Natural killer cell (primary cell): ENCODE results near the gene CASP9. TPM values are rescaled to one million over a fixed set of nuclear protein-coding genes. Genes with fewer than 3 reads are reported as not detected.
"Not testable (repeated sequence)": the region's sequence is repeated elsewhere in the genome, so short reads cannot be mapped to it uniquely, and the experiment has no call there.

Experiments used
- ATAC-seq, 3 donors: fragments of 150-1000 bp in 2 of 3; fragments of 200-7000 bp in 1 of 3; cut with Tn5 transposase; 1 replicate in 1 of 3; 2 replicates in 2 of 3; pipeline ENCODE4 v1.10.0; 2021; ENCODE audit warnings: mild to moderate bottlenecking in 2 of 3, moderate library complexity in 2 of 3
- DNase-seq, 2 donors: peaks; one replicate each; pipeline versions ENCODE4 v3.0.0 to v3.0.0-alpha.2; 2013 to 2021; ENCODE audit warnings: mixed read lengths in 1 of 2
- H3K27ac ChIP-seq: one replicate; pipeline ENCODE4 v1.5.1; 2013; ENCODE audit warnings: mild to moderate bottlenecking, low read length
- H3K27me3 ChIP-seq: one replicate; pipeline ENCODE4 v1.6.1; 2013; ENCODE audit warnings: low read length; ENCODE audit not compliant: control insufficient read depth, insufficient read depth
- H3K36me3 ChIP-seq: one replicate; pipeline ENCODE4 v1.6.1; 2013; ENCODE audit warnings: low read length; ENCODE audit not compliant: control insufficient read depth, insufficient read depth
- H3K4me1 ChIP-seq: one replicate; pipeline ENCODE4 v1.6.1; 2013; ENCODE audit warnings: low read length; ENCODE audit not compliant: control insufficient read depth, insufficient read depth
- H3K4me3 ChIP-seq: one replicate; pipeline ENCODE4 v1.5.1; 2013; ENCODE audit warnings: low read length
- H3K9me3 ChIP-seq: one replicate; pipeline ENCODE4 v1.6.1; 2013; ENCODE audit warnings: low read length; ENCODE audit not compliant: control insufficient read depth, insufficient read depth
- H3K27ac Mint-ChIP-seq, 2 donors: one replicate each; pipeline ENCODE4 v1.8.0; 2022; ENCODE audit warnings: mild to moderate bottlenecking in 2 of 2, mixed read lengths in 2 of 2, moderate library complexity in 1 of 2
- H3K27me3 Mint-ChIP-seq, 2 donors: one replicate each; pipeline ENCODE4 v1.8.0; 2022; ENCODE audit warnings: low read depth in 2 of 2, mixed read lengths in 2 of 2
- H3K36me3 Mint-ChIP-seq: one replicate; pipeline ENCODE4 v1.8.0; 2022; ENCODE audit warnings: mixed read lengths
- H3K4me1 Mint-ChIP-seq, 2 donors: one replicate each; pipeline ENCODE4 v1.8.0; 2022; ENCODE audit warnings: mixed read lengths in 2 of 2
- H3K4me3 Mint-ChIP-seq: one replicate; pipeline ENCODE4 v1.8.0; 2022; ENCODE audit warnings: mild to moderate bottlenecking, moderate library complexity, mixed read lengths
- H3K9me3 Mint-ChIP-seq, 2 donors: one replicate each; pipeline ENCODE4 v1.8.0; 2022; ENCODE audit warnings: mixed read lengths in 2 of 2
- WGBS: methylation state at CpG from one replicate; pipeline ENCODE4 v1.1.7; 2013; ENCODE audit warnings: missing lambda C conversion rate; ENCODE audit not compliant: insufficient coverage; 5-methylcytosine and 5-hydroxymethylcytosine counted together
- intact Hi-C: fragments of 100-400 bp; cut with micrococcal nuclease; formaldehyde crosslinking; loops from one replicate; pipeline ENCODE4 v1.14.2; 2022
- total RNA-seq, 4 donors: library from RNA; stranded (reverse); fragments of 120-200 nt in 1 of 4; gene quantifications; one replicate each; pipeline versions ENCODE4 v1.2.3 to v1.2.4, GENCODE V29; 2013 to 2022
- TF ChIP-seq, protein P1 (sequence below): fragments of 200-600 bp; IDR thresholded peaks from one replicate; pipeline ENCODE4 v1.8.0; 2022; ENCODE audit warnings: antibody characterized with exemption

The CASP9 gene
- total RNA-seq, 3 donors from 2014 or later (not counting 1 experiment from before 2014, with no cell fraction given): 13.4 to 20.5 (median 13.5) TPM

DNA sequence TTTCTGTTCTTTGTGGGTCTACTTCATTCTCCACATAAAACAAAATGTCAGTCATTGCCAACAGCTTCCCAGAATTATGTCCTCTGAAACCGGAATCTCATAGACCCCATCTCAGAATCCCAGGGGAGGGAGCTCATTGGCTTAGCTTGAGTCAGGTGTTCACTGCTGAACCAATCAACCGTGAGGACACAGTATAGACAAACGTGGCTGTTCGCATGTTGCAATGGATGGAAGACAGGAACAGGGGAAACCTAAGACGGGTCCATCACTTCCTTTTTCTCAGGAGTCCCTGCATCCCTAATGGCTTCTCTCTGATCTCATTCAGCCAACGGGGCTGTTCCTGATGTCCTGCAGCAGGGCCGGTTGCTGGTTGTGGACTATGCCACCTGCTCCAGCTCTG, 58.3 kb downstream of the CASP9 start:
- H3K36me3 ChIP-seq: no peaks in the 10 kb centered on the region
- Mint-ChIP-seq H3K36me3 (no peaks in the 10 kb centered on the region), H3K9me3 (no peaks in the 10 kb centered on the region), H3K4me1 (no peaks in the 10 kb centered on the region), H3K4me3 (no peak overlapping the region), H3K27me3 (no peaks in the 10 kb centered on the region), H3K27ac (no peak overlapping the region)
- H3K9me3 ChIP-seq: no peaks in the 10 kb centered on the region
- WGBS: 82% methylated on average over 7 of the region's 7 CpGs
- no peak for ATAC-seq
- intact Hi-C loops: no loop called here
- no peaks in the 10 kb centered on the region for H3K27me3 ChIP-seq
- no peak overlapping the region for H3K27ac ChIP-seq
- DNase-seq: no peak
- H3K4me3 ChIP-seq: no peak overlapping the region
- no peaks in the 10 kb centered on the region for H3K4me1 ChIP-seq
- TF ChIP-seq, protein P1, sequence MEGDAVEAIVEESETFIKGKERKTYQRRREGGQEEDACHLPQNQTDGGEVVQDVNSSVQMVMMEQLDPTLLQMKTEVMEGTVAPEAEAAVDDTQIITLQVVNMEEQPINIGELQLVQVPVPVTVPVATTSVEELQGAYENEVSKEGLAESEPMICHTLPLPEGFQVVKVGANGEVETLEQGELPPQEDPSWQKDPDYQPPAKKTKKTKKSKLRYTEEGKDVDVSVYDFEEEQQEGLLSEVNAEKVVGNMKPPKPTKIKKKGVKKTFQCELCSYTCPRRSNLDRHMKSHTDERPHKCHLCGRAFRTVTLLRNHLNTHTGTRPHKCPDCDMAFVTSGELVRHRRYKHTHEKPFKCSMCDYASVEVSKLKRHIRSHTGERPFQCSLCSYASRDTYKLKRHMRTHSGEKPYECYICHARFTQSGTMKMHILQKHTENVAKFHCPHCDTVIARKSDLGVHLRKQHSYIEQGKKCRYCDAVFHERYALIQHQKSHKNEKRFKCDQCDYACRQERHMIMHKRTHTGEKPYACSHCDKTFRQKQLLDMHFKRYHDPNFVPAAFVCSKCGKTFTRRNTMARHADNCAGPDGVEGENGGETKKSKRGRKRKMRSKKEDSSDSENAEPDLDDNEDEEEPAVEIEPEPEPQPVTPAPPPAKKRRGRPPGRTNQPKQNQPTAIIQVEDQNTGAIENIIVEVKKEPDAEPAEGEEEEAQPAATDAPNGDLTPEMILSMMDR: no peak

DNA sequence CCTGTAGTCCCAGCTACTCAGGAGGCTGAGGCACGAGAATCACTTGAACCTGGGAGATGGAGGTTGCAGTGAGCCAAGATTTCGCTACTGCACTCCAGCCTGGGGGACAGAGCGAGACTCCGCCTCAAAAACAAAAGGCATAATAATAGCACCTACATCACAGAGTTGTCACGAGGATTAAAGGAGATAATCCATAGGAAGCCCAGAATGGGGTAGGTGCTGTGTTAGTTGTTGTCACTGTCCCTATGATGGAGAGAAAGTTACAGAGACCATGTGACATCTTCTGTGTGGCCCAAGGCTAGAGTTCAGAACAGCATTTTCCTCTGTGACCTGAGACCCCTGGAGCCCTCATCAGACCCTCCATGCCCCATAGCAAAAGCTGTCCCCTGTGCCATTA, 60.1 kb downstream of the CASP9 start:
- H3K27ac Mint-ChIP-seq, H3K4me3 ChIP-seq, H3K9me3 ChIP-seq, H3K4me1 ChIP-seq, H3K4me1 Mint-ChIP-seq, H3K27ac ChIP-seq, H3K9me3 Mint-ChIP-seq, ATAC-seq, H3K27me3 Mint-ChIP-seq, H3K4me3 Mint-ChIP-seq, H3K36me3 Mint-ChIP-seq, H3K27me3 ChIP-seq, intact Hi-C loops, H3K36me3 ChIP-seq, DNase-seq: not testable (repeated sequence)
- WGBS: 94% methylated on average over 2 of the region's 5 CpGs

DNA sequence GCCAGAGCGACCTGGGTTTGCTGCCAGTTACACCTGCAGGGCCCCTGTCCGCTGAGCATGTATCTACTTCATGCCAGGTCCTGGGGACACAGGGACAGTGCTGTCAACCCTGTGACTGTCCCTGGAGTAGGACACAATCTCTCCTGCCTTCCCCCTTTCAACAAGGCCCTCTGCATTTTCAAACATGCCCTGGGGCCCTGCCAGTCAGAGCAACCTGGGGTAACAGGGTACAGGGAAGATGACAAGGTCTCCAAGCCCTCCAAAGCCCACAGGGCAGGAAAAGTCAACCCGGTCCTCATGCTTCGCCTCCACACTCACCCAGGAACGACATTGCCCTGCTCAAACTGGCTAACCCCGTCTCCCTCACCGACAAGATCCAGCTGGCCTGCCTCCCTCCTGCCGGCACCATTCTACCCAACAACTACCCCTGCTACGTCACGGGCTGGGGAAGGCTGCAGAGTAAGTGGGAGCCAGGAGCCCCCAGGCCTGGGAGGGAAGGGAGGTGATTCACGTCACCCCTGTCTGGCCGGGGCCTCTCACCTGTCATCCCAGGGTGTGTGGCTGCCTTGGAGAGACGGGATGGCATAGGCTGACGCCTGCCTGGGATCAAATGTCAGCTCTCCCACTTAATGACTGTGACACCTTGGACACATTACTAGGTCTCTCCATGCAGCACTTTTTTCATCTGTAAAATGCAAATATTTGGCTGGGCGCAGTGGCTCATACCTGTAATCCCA, 60.8 kb downstream of the CASP9 start:
- H3K4me1 Mint-ChIP-seq, H3K36me3 ChIP-seq, H3K27me3 ChIP-seq, H3K4me3 ChIP-seq, H3K27ac Mint-ChIP-seq, H3K9me3 Mint-ChIP-seq, H3K27me3 Mint-ChIP-seq, DNase-seq, ATAC-seq, intact Hi-C loops, H3K36me3 Mint-ChIP-seq, H3K4me1 ChIP-seq, H3K27ac ChIP-seq, H3K9me3 ChIP-seq, H3K4me3 Mint-ChIP-seq: not testable (repeated sequence)
- 86% methylated on average over 9 of the region's 15 CpGs for WGBS

DNA sequence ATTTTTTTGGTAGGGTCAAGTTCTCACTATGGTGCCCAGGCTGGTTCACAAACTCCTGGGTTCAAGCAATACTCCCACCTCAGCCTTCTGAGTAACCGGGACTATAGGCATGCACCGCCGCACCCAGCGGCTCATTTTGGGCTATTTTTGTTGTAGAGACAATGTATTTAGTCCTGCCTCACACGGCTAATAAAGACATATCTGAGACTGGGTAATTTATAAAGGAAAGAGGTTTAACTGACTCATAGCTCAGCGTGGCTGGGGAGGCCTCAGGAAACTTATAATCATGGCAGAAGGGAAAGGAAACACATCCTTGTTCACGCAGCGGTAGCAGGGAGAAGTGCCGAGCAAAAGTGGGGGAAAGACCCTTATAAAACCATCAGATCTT, 63.3 kb downstream of the CASP9 start:
- Histone ChIP-seq H3K36me3 (no peaks in the 10 kb centered on the region), H3K4me1 (no peaks in the 10 kb centered on the region), H3K27me3 (no peaks in the 10 kb centered on the region), H3K27ac (no peak overlapping the region), H3K9me3 (no peaks in the 10 kb centered on the region), H3K4me3 (no peak overlapping the region)
- no peak overlapping the region for H3K27ac Mint-ChIP-seq
- WGBS: 82% methylated on average over 9 of the region's 9 CpGs
- TF ChIP-seq, protein P1: no peak
- no peaks in the 10 kb centered on the region for H3K4me1 Mint-ChIP-seq
- no peak for DNase-seq
- ATAC-seq: no peak
- intact Hi-C loops: no loop called here
- H3K36me3 Mint-ChIP-seq: no peaks in the 10 kb centered on the region
- H3K4me3 Mint-ChIP-seq: no peak overlapping the region
- H3K9me3 Mint-ChIP-seq: no peaks in the 10 kb centered on the region
- H3K27me3 Mint-ChIP-seq: peaks cover 0 to 4% of the 10 kb centered on the region in 2 donors
